ENCODE results near the gene DFFB.
A peak's percentile ranks its signal among the peaks of the same experiment; 100 is the strongest.

The DFFB gene

DNA sequence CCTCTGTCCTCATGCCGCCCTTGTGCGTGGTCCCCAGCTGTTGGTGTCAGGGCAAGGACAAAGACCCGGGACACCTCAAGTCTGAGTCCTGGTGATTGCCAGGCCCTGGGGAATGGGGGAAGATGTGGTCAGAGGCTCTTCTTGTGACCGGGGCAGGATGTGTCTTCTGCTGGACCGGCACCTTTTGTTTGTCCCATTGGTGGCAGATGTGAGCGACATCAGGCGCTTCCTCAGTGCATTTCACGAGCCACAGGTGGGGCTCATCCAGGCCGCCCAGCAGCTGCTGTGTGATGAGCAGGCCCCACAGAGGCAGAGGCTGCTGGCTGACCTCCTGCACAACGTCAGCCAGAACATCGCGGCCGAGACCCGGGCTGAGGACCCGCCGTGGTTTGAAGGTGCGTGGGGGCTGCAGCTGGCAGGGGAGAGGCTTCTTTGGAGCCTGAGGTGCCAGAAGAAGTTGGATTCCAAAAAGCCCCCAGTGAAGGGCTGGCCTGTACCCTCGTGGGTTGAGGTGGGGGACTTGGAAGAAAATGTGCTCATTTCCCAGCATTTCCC is 8.4 kb downstream of the DFFB start:
- TF ChIP-seq EP300 (IDR thresholded peaks at IDR 0.05; ENCODE audit: borderline replicate concordance) = no peak

GRCh38 chr1:3868464-3869006 is 11.3 kb downstream of the DFFB start:
- TF ChIP-seq CREB1 (IDR thresholded peaks at IDR 0.05; ENCODE audit: low read depth) = no peak
- no peak for TF ChIP-seq TAF1 (IDR thresholded peaks at IDR 0.05; ENCODE audit: low read depth)
- TF ChIP-seq ZBTB7A (IDR thresholded peaks at IDR 0.05; ENCODE audit: low read depth) = no peak
- no peak for TF ChIP-seq EP300 (IDR thresholded peaks at IDR 0.05; ENCODE audit: borderline replicate concordance)
- TF ChIP-seq, protein P1, sequence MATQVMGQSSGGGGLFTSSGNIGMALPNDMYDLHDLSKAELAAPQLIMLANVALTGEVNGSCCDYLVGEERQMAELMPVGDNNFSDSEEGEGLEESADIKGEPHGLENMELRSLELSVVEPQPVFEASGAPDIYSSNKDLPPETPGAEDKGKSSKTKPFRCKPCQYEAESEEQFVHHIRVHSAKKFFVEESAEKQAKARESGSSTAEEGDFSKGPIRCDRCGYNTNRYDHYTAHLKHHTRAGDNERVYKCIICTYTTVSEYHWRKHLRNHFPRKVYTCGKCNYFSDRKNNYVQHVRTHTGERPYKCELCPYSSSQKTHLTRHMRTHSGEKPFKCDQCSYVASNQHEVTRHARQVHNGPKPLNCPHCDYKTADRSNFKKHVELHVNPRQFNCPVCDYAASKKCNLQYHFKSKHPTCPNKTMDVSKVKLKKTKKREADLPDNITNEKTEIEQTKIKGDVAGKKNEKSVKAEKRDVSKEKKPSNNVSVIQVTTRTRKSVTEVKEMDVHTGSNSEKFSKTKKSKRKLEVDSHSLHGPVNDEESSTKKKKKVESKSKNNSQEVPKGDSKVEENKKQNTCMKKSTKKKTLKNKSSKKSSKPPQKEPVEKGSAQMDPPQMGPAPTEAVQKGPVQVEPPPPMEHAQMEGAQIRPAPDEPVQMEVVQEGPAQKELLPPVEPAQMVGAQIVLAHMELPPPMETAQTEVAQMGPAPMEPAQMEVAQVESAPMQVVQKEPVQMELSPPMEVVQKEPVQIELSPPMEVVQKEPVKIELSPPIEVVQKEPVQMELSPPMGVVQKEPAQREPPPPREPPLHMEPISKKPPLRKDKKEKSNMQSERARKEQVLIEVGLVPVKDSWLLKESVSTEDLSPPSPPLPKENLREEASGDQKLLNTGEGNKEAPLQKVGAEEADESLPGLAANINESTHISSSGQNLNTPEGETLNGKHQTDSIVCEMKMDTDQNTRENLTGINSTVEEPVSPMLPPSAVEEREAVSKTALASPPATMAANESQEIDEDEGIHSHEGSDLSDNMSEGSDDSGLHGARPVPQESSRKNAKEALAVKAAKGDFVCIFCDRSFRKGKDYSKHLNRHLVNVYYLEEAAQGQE (IDR thresholded peaks at IDR 0.05; ENCODE audit: low read depth) = no peak
- no peak for TF ChIP-seq NFIC (IDR thresholded peaks at IDR 0.05)
- TF ChIP-seq FOXM1 (IDR thresholded peaks at IDR 0.05; ENCODE audit: borderline replicate concordance, low read depth) = no peak
- TF ChIP-seq CEBPB (IDR thresholded peaks at IDR 0.05) = no peak
- TF ChIP-seq RAD21 (IDR thresholded peaks at IDR 0.05; ENCODE audit: low read depth) = no peak
- no peak for TF ChIP-seq TCF12 (IDR thresholded peaks at IDR 0.05; ENCODE audit: low read depth)
- TF ChIP-seq, protein P2, sequence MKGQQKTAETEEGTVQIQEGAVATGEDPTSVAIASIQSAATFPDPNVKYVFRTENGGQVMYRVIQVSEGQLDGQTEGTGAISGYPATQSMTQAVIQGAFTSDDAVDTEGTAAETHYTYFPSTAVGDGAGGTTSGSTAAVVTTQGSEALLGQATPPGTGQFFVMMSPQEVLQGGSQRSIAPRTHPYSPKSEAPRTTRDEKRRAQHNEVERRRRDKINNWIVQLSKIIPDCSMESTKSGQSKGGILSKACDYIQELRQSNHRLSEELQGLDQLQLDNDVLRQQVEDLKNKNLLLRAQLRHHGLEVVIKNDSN (IDR thresholded peaks at IDR 0.05) = no peak
- no peak for TF ChIP-seq YY1 (IDR thresholded peaks at IDR 0.05; ENCODE audit: low read depth)
- no peak for TF ChIP-seq TEAD4 (IDR thresholded peaks at IDR 0.05)
- TF ChIP-seq, protein P3, sequence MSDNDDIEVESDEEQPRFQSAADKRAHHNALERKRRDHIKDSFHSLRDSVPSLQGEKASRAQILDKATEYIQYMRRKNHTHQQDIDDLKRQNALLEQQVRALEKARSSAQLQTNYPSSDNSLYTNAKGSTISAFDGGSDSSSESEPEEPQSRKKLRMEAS (IDR thresholded peaks at IDR 0.05) = no peak
- no peak for TF ChIP-seq EGR1 (IDR thresholded peaks at IDR 0.05)

- TF ChIP-seq, protein P3 (IDR thresholded peaks at IDR 0.05) = peak; percentile 21; the same call in 1 of the 2 replicates
- TF ChIP-seq NFIC (IDR thresholded peaks at IDR 0.05) (0 out of 2 replicates have a peak, but pooled peaks have one; percentile 5), RAD21 (IDR thresholded peaks at IDR 0.05; ENCODE audit: low read depth) (0 out of 2 replicates have a peak, but pooled peaks have one; percentile 12), TEAD4 (IDR thresholded peaks at IDR 0.05) (peak; percentile 56), FOXM1 (IDR thresholded peaks at IDR 0.05; ENCODE audit: borderline replicate concordance, low read depth) (no peak), TCF12 (IDR thresholded peaks at IDR 0.05; ENCODE audit: low read depth) (peak; percentile 66), YY1 (IDR thresholded peaks at IDR 0.05; ENCODE audit: low read depth) (peak; percentile 75)
- TF ChIP-seq, protein P1 (IDR thresholded peaks at IDR 0.05; ENCODE audit: low read depth) = no peak
These were observed 12.6 kb downstream of the DFFB start for GRCh38 chr1:3869751-3870301.

- TF ChIP-seq EP300 (IDR thresholded peaks at IDR 0.05; ENCODE audit: borderline replicate concordance) = no peak
- TF ChIP-seq TCF12 (IDR thresholded peaks at IDR 0.05; ENCODE audit: low read depth) = no peak
- no peak for TF ChIP-seq TEAD4 (IDR thresholded peaks at IDR 0.05)
- TF ChIP-seq, protein P2 (IDR thresholded peaks at IDR 0.05) = no peak
- no peak for TF ChIP-seq RAD21 (IDR thresholded peaks at IDR 0.05; ENCODE audit: low read depth)
These were observed 14.2 kb downstream of the DFFB start for GRCh38 chr1:3871451-3871805.

DNA sequence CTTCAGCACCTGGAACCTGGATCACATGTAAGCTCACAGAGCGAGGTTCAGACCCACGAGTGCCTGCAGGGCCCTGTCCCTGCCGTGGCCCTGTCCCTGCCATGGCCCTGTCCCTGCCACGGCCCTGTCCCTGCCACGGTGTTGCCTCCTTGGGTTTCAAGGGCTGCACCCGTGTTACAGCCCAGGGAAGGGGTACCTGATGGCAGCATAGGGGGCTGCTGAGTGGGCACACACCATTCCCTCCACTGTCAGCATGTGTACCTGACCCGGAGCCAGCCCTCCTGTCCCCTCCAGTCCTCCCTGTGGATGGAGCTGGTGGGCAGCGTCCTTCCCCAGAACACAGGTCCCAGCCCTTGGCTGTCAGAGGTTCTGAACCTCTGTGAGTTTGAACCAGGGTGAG is 15.3 kb downstream of the DFFB start:
- TF ChIP-seq FOXM1 (IDR thresholded peaks at IDR 0.05; ENCODE audit: borderline replicate concordance, low read depth) (no peak), NFIC (IDR thresholded peaks at IDR 0.05) (no peak), YY1 (IDR thresholded peaks at IDR 0.05; ENCODE audit: low read depth) (no peak), ZBTB7A (IDR thresholded peaks at IDR 0.05; ENCODE audit: low read depth) (no peak), TAF1 (IDR thresholded peaks at IDR 0.05; ENCODE audit: low read depth) (no peak), EGR1 (IDR thresholded peaks at IDR 0.05) (no peak), CEBPB (IDR thresholded peaks at IDR 0.05) (no peak), CREB1 (IDR thresholded peaks at IDR 0.05; ENCODE audit: low read depth) (no peak)
- TF ChIP-seq, protein P1 (IDR thresholded peaks at IDR 0.05; ENCODE audit: low read depth) = no peak
- TF ChIP-seq, protein P3 (IDR thresholded peaks at IDR 0.05) = no peak
- TF ChIP-seq, protein P2 (IDR thresholded peaks at IDR 0.05) = no peak
